ENCODE data around the gene TRIM65.

GRCh38 chr17:75910699-75911098, 13.9 kb upstream of the TRIM65 start:
- TF ChIP-seq RAD21 (IDR thresholded peaks at IDR 0.05; ENCODE audit: low read length) (no peak), CTCF (conservative IDR thresholded peaks at IDR 0.05; ENCODE audit: low read depth, low read length) (no peak), POLR2A (IDR thresholded peaks at IDR 0.05; ENCODE audit: low read depth, low read length) (no peak), BHLHE40 (IDR thresholded peaks at IDR 0.05; ENCODE audit: low read depth, low read length) (no peak), CEBPB (IDR thresholded peaks at IDR 0.05; ENCODE audit: low read depth, low read length) (no peak), FOS (IDR thresholded peaks at IDR 0.05; ENCODE audit: low read depth, low read length) (no peak), MXI1 (IDR thresholded peaks at IDR 0.05; ENCODE audit: borderline replicate concordance, low read depth, low read length) (no peak)

Measured in IMR-90 (cell line).